Neural cell (in vitro differentiated cells): ENCODE results near the gene CTNNA2. TPM values are rescaled to one million over a fixed set of nuclear protein-coding genes. Genes with fewer than 3 reads are reported as not detected.

Source experiments
- H2AFZ ChIP-seq: fragments of 200-600, 300-800 bp; sonication (generic), shearing (Covaris generic); 2 replicates; pipeline ENCODE4 v1.6.0; 2014; ENCODE audit warnings: low read depth, mild to moderate bottlenecking, antibody characterized with exemption, low read length, moderate library complexity
- H3F3A ChIP-seq: fragments of 200-600 bp; shearing (Covaris generic); 2 replicates; pipeline ENCODE4 v1.6.1; 2016; ENCODE audit warnings: mild to moderate bottlenecking, moderate library complexity, mixed read lengths, antibody characterized with exemption, low read length; ENCODE audit not compliant: insufficient read depth, poor library complexity, severe bottlenecking
- H3K27ac ChIP-seq: fragments of 200-600, 300-800 bp; sonication (generic), shearing (Covaris generic); 2 replicates; pipeline ENCODE4 v1.5.1; 2014; ENCODE audit warnings: mild to moderate bottlenecking, low read length, moderate library complexity
- H3K27me3 ChIP-seq: fragments of 300-800, 200-600 bp; sonication (generic), shearing (Covaris generic); 2 replicates; pipeline ENCODE4 v1.6.0; 2014; ENCODE audit warnings: mild to moderate bottlenecking, low read depth, low read length, moderate library complexity; ENCODE audit not compliant: insufficient read depth
- H3K36me3 ChIP-seq: fragments of 300-800, 200-600 bp; sonication (generic), shearing (Covaris generic); 2 replicates; pipeline ENCODE4 v1.5.1; 2014; ENCODE audit warnings: mild to moderate bottlenecking, antibody characterized with exemption, low read length, moderate library complexity; ENCODE audit not compliant: insufficient read depth
- H3K4me2 ChIP-seq: fragments of 300-800, 200-600 bp; sonication (generic), shearing (Covaris generic); 2 replicates; pipeline ENCODE4 v1.6.0; 2014; ENCODE audit warnings: mild to moderate bottlenecking, low read length
- H3K4me3 ChIP-seq: fragments of 300-800, 200-600 bp; sonication (generic), shearing (Covaris generic); 2 replicates; pipeline ENCODE4 v1.5.1; 2014; ENCODE audit warnings: mild to moderate bottlenecking, low read length, moderate library complexity
- H3K79me2 ChIP-seq: fragments of 200-600 bp; shearing (Covaris generic); replicated peaks from 2 replicates; pipeline ENCODE4 v1.6.0; 2014; ENCODE audit warnings: mild to moderate bottlenecking, low read length, moderate library complexity; ENCODE audit not compliant: insufficient read depth
- H3K9ac ChIP-seq: fragments of 300-800, 200-600 bp; sonication (generic), shearing (Covaris generic); 2 replicates; pipeline ENCODE4 v1.6.1; 2016; ENCODE audit warnings: mild to moderate bottlenecking, low read length, mixed read lengths
- H3K9me2 ChIP-seq: fragments of 200-600 bp; shearing (Covaris generic); 2 replicates; pipeline ENCODE4 v1.6.1; 2016; ENCODE audit warnings: mild to moderate bottlenecking, low read length, mixed read lengths; ENCODE audit not compliant: insufficient read depth
- H3K9me3 ChIP-seq: fragments of 200-600, 300-800 bp; sonication (generic), shearing (Covaris generic); 2 replicates; pipeline ENCODE4 v1.6.1; 2016; ENCODE audit warnings: mild to moderate bottlenecking, mixed run types, low read length, moderate library complexity, mixed read lengths
- H4K20me1 ChIP-seq: fragments of 200-600 bp; shearing (Covaris generic); 2 replicates; pipeline ENCODE4 v1.6.1; 2016; ENCODE audit warnings: mild to moderate bottlenecking, mixed run types; ENCODE audit not compliant: insufficient read depth
- CTCF ChIP-seq: fragments of 450-650 bp; IDR thresholded peaks from 2 replicates; pipeline ENCODE4 v1.5.1; 2014; ENCODE audit warnings: antibody characterized with exemption, mild to moderate bottlenecking, moderate library complexity; ENCODE audit not compliant: poor library complexity, severe bottlenecking
- EP300 ChIP-seq: fragments of 450-650 bp; conservative IDR thresholded peaks from 2 replicates; pipeline ENCODE4 v1.6.1; 2014; ENCODE audit warnings: antibody characterized with exemption, mild to moderate bottlenecking, moderate library complexity; ENCODE audit not compliant: poor library complexity, severe bottlenecking
- EZH2 ChIP-seq: fragments of 200-600, 300-800 bp; shearing (Covaris generic), sonication (generic); IDR thresholded peaks from 2 replicates; pipeline ENCODE4 v1.6.1; 2014; ENCODE audit warnings: antibody characterized with exemption, low read length, borderline replicate concordance, mild to moderate bottlenecking; ENCODE audit not compliant: insufficient read depth, poor library complexity, severe bottlenecking
- MXI1 ChIP-seq: fragments of 450-650 bp; conservative IDR thresholded peaks from 2 replicates; pipeline ENCODE4 v1.6.1; 2014; ENCODE audit warnings: antibody characterized with exemption, mild to moderate bottlenecking; ENCODE audit not compliant: poor library complexity, severe bottlenecking
- POLR2AphosphoS5 ChIP-seq: IDR thresholded peaks from 2 replicates; pipeline ENCODE4 v1.6.1; 2012
- RAD21 ChIP-seq: fragments of 450-650 bp; conservative IDR thresholded peaks from 2 replicates; pipeline ENCODE4 v1.6.1; 2014; ENCODE audit warnings: antibody characterized with exemption, mild to moderate bottlenecking, moderate library complexity
- SMC3 ChIP-seq: fragments of 450-650 bp; conservative IDR thresholded peaks from 2 replicates; pipeline ENCODE4 v1.6.1; 2014; ENCODE audit warnings: antibody characterized with exemption, mild to moderate bottlenecking, moderate library complexity; ENCODE audit not compliant: poor library complexity
- TAF1 ChIP-seq: IDR thresholded peaks from 2 replicates; pipeline ENCODE4 v1.6.1; 2012; ENCODE audit warnings: low read depth
- polyA plus RNA-seq: library from polyadenylated mRNA; depleted of rRNA; stranded (reverse); fragments of >200 nt; gene quantifications from 2 replicates; pipeline ENCODE4 v1.2.3, GENCODE V29; 2014
- TF ChIP-seq, protein P1 (sequence below): IDR thresholded peaks from 2 replicates; pipeline ENCODE4 v1.6.1; 2012; ENCODE audit warnings: borderline replicate concordance

The CTNNA2 gene
- polyA plus RNA-seq, 1 donor from 2014 or later: 194 TPM

DNA sequence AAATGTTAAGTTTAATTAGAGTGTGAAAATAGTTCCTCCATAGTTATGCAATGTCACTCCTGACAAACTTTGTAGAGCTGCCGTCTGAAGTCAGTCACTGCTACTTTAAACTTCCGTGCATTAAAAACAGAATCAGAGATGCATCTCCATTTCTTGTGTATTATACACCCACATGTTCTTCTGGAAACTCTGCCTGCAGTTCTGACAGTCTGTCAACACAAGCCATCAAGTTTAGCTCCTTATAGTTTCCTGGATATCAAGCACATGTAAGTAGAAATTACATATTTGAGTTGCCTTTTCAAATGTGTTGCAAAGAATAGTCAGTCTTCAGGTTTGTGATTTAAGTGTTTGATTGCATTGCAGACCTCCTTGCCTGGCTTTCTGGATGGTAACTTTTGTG is 184.3 kb downstream of the CTNNA2 start:
- no peaks in the 10 kb centered on the region for H3K9me3 ChIP-seq
- TF ChIP-seq POLR2AphosphoS5 (peak; percentile 72), EZH2 (no peak), MXI1 (peak; percentile 76), SMC3 (no peak), EP300 (peak; percentile 87), TAF1 (no peak)
- TF ChIP-seq, protein P1, sequence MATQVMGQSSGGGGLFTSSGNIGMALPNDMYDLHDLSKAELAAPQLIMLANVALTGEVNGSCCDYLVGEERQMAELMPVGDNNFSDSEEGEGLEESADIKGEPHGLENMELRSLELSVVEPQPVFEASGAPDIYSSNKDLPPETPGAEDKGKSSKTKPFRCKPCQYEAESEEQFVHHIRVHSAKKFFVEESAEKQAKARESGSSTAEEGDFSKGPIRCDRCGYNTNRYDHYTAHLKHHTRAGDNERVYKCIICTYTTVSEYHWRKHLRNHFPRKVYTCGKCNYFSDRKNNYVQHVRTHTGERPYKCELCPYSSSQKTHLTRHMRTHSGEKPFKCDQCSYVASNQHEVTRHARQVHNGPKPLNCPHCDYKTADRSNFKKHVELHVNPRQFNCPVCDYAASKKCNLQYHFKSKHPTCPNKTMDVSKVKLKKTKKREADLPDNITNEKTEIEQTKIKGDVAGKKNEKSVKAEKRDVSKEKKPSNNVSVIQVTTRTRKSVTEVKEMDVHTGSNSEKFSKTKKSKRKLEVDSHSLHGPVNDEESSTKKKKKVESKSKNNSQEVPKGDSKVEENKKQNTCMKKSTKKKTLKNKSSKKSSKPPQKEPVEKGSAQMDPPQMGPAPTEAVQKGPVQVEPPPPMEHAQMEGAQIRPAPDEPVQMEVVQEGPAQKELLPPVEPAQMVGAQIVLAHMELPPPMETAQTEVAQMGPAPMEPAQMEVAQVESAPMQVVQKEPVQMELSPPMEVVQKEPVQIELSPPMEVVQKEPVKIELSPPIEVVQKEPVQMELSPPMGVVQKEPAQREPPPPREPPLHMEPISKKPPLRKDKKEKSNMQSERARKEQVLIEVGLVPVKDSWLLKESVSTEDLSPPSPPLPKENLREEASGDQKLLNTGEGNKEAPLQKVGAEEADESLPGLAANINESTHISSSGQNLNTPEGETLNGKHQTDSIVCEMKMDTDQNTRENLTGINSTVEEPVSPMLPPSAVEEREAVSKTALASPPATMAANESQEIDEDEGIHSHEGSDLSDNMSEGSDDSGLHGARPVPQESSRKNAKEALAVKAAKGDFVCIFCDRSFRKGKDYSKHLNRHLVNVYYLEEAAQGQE: no peak
- no peaks in the 10 kb centered on the region for H3K9me2 ChIP-seq
- H3F3A ChIP-seq: peaks cover 3% of the 10 kb centered on the region
- H3K36me3 ChIP-seq: no peaks in the 10 kb centered on the region
- H3K9ac ChIP-seq: no peak overlapping the region
- no peak overlapping the region for H3K4me2 ChIP-seq
- H3K4me3 ChIP-seq: no peak overlapping the region
- H2AFZ ChIP-seq: no peak overlapping the region
- no peaks in the 10 kb centered on the region for H3K79me2 ChIP-seq
- no peak overlapping the region for H3K27ac ChIP-seq
- H4K20me1 ChIP-seq: no peaks in the 10 kb centered on the region
- H3K27me3 ChIP-seq: no peaks in the 10 kb centered on the region

DNA sequence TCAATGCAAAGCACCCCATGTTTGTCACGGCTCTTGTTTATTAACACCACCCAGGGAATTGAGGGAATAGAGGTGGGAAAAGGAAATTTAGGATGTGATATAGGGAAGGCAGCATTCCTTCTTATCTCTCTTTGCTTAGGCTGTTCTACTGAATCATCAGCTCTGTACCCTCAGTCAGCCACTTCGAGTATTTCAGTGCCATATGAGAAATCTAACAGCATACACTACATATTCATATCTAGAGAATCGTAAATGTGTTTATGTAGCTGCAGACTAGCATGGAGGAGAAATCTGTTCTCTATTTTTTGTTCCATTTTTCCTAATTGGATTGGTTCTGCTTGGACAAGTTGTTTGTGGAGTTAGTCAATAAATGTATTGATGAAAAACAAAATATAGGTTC is 187.8 kb downstream of the CTNNA2 start:
- Histone ChIP-seq H3K27ac (no peak overlapping the region), H3K79me2 (no peaks in the 10 kb centered on the region), H4K20me1 (no peaks in the 10 kb centered on the region), H3K9ac (no peak overlapping the region), H3K36me3 (no peaks in the 10 kb centered on the region), H3K4me2 (no peak overlapping the region), H3K9me3 (no peaks in the 10 kb centered on the region), H3K27me3 (no peaks in the 10 kb centered on the region), H3F3A (peaks cover 3% of the 10 kb centered on the region), H3K4me3 (no peak overlapping the region), H2AFZ (no peak overlapping the region), H3K9me2 (no peaks in the 10 kb centered on the region)
- TF ChIP-seq CTCF (no peak), SMC3 (no peak), EZH2 (no peak), EP300 (no peak), TAF1 (no peak), RAD21 (no peak), POLR2AphosphoS5 (no peak), MXI1 (no peak)
- TF ChIP-seq, protein P1: no peak
